Neuron (in vitro differentiated cells): ENCODE data around the gene TMCO6.
"Not testable (repeated sequence)": the region's sequence is repeated elsewhere in the genome, so short reads cannot be mapped to it uniquely, and the experiment has no call there.

Source experiments
- H2AFZ ChIP-seq: one replicate; pipeline ENCODE4 v1.6.1; 2013; ENCODE audit warnings: low read depth, mild to moderate bottlenecking, inconsistent platforms, low read length, moderate library complexity
- H3K27me3 ChIP-seq: one replicate; pipeline ENCODE4 v1.6.1; 2013; ENCODE audit warnings: low read length; ENCODE audit not compliant: insufficient read depth
- H3K36me3 ChIP-seq: one replicate; pipeline ENCODE4 v1.6.1; 2013; ENCODE audit warnings: low read length; ENCODE audit not compliant: insufficient read depth
- H3K4me1 ChIP-seq: one replicate; pipeline ENCODE4 v1.6.1; 2013; ENCODE audit warnings: low read length; ENCODE audit not compliant: insufficient read depth
- H3K4me3 ChIP-seq: 2 replicates; pipeline ENCODE4 v1.5.1; 2013; ENCODE audit warnings: mild to moderate bottlenecking, low read length, moderate library complexity
- H3K9me3 ChIP-seq: one replicate; pipeline ENCODE4 v1.6.1; 2013; ENCODE audit warnings: low read length

TMCO6 gene

DNA sequence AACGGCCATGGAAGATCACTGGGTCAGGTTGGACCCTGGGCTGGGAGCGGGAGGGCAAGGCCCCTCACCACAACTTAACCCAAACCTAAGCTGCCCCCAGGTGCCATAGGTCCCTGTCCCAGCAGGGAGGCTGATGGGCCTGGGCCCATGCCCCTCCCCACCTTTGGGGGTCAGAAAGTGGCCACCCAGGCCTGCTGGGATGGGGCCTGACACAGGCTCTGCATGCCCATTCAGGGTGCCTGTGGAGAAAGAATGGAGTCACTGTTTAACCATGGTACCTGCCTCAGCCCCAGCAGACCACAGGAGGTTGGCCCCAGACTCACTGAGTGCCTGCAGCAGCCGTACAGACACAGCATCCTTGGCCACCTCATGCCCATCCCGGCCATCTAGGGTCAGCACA is 31.8 kb downstream of the TMCO6 start:
- not testable (repeated sequence) for H3K27me3 ChIP-seq, H3K4me3 ChIP-seq, H3K4me1 ChIP-seq, H2AFZ ChIP-seq, H3K9me3 ChIP-seq
- H3K36me3 ChIP-seq: peaks cover 80% of the 10 kb centered on the region

DNA sequence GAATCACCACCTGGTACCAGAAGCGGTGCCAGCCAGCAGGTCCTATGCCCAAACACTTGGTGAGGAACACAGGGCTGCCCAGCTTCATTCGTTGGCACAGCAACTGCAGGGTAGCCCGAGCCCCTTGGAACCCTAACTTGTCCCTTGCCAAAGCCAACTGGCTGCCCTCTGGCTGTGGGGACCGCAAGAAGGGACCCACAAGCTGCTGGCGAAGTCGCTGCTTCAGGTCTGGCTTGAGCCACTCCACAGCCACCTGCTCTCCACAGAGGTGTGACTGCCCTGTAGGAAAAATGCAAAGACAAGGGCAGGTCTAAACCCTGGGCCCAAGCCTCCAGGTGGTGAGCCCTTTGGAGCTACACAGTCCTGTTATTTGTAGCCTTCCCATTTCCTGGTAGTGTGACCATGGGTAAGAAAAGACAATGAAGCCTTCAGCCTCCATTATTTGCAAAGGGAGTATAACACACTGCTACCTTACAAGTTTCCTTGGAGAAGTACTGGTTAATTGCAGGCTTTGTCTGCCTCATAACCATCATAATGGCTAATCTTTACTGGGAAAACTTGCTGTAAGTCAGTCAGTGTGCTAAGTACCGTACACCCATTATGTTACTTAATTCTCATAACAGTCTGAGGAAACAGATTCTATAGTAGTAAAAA is 32.3 kb downstream of the TMCO6 start:
- Histone ChIP-seq H3K4me1 (no peaks in the 10 kb centered on the region), H3K9me3 (no peaks in the 10 kb centered on the region), H3K27me3 (no peaks in the 10 kb centered on the region), H3K4me3 (no peak overlapping the region), H2AFZ (no peak overlapping the region), H3K36me3 (peaks cover 85% of the 10 kb centered on the region)

DNA sequence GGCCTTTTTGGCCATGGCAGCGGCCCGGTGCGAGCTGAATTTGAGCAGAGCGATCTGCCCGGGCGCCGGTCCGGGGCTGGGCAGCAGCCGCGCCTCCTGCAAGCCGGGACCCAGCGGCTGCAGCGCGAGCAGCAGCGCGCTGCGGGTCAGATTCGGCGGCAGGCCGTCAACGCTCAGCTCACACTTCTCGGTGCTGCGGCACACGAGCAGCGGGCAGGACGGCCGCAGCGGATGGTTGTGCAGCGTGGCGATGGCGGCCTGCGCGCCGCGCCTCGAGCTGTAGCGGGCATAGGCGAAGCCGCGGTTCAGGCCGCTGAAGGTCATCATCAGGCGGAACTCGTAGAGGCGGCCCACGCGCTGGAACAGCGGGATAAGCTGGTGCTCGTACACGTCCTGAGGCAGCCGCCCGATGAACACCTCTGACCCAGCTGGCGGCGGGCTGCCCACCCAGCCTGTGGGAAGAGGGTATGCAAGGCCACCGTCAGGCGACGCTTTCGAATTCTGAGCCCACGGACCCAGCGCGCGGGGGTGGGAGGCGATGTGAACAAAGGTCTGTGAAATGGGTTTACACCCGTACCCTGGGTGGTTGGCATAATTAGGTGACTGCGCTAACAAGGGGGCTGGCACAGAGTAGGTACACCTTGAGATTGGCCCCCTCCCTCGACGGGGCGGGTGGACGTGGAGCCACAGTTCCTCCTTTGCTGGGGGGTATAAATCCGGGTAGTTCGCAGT is 33.4 kb downstream of the TMCO6 start:
- peaks cover 86% of the 10 kb centered on the region for H3K36me3 ChIP-seq

DNA sequence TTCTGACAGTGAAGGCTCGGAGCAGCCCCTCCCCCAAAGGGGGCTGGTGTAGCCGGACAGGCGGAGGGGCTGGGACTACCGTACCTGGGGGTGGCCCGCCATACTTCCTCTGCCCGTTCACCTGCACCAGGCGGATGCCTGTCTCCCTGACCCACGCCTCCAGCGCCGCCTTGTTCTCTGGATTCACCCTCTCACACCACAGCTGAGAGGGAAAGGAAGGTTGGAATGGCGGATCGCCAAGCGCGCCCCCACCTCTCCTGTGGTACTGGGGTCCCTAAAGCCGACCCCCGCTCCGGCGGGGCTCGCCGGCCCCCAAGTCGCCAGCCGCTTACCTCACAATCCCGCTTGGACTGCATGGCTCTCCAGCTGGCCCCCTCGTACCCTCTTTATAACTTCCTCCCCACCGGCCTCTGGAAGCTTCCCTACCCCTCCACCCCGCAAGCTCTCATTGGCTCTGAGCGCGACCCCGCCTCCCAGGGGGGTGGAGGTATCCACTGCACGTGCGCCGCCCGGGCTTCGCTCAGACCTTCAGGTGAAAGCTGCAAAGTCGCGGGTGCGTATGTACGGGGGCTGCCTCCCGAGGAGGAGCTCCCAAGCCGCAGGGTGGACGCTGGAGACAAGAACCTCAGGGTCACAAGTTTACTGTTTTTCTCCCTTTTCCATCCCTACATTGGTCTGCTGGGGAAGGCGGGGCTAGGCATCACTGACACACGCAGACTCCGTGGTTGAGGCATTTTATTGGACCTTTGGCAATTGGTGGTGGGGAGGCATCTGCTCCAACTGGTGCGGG is 34.1 kb downstream of the TMCO6 start, which contains the start of gene DND1:
DND1 (minus strand) TSS at position 390 of the 790 bp plus-strand sequence; CDS start at position 356, 34 bp downstream.
- H3K36me3 ChIP-seq: peaks cover 85% of the 10 kb centered on the region
- H3K4me3 ChIP-seq: no peak within 1 kb of the TSS
- no peaks in the 10 kb centered on the region for H3K4me1 ChIP-seq
- H3K27me3 ChIP-seq: no peaks in the 10 kb centered on the region
- H2AFZ ChIP-seq: no peak within 1 kb of the TSS
- no peaks in the 10 kb centered on the region for H3K9me3 ChIP-seq

More for the DNA sequence above, 33.4 kb downstream of the TMCO6 start:
- H3K27me3 ChIP-seq: no peaks in the 10 kb centered on the region
- H3K9me3 ChIP-seq: no peaks in the 10 kb centered on the region
- no peak overlapping the region for H2AFZ ChIP-seq
- H3K4me1 ChIP-seq: no peaks in the 10 kb centered on the region
- H3K4me3 ChIP-seq: no peak overlapping the region

- Histone ChIP-seq H3K27me3 (no peaks in the 10 kb centered on the region), H2AFZ (no peak overlapping the region), H3K36me3 (peaks cover 82% of the 10 kb centered on the region), H3K4me3 (no peak overlapping the region), H3K9me3 (no peaks in the 10 kb centered on the region), H3K4me1 (no peaks in the 10 kb centered on the region)
Measured at GRCh38 chr5:140674211-140674610, 35.0 kb downstream of the TMCO6 start.

DNA sequence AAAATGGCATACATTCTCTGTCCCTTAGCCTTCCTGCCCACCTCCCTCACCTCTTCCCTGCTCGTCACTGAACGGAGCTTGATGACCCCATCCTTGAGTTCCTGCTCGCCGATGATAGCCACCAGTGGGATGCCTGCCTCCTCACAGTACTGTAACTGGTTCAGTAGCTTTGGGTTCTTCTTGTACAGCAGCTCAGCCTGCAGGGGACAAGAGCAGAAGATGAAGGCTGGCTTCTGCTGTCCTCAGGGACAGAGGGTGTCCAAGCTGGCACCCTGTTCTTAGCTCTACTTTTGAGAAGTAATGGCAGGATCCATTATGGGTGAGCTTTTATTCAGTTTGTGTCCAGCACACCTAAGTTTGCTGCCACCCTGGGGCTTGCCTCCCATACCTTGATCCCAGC is 35.4 kb downstream of the TMCO6 start:
- no peaks in the 10 kb centered on the region for H3K9me3 ChIP-seq
- H3K36me3 ChIP-seq: peaks cover 82% of the 10 kb centered on the region
- H3K27me3 ChIP-seq: no peaks in the 10 kb centered on the region
- H2AFZ ChIP-seq: no peak overlapping the region
- no peaks in the 10 kb centered on the region for H3K4me1 ChIP-seq
- H3K4me3 ChIP-seq: no peak overlapping the region

DNA sequence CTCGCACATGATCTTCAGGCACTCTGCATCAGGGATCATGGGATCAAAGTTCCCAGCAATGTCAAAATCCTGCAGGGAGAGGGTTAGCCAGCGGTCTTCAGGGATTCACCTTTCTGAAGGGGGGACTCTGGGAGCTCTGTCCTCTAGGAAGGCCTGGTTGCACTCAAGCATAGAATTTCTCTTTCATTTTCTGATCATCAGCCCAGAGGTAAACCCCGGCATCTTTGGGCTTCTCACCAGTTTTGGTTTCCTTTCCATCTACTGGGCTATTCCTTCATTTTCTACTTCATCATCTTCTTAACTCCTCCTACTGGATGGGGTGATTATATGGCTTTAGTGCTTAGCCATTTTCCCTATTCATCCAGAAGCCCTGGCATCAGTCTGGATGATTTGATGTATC is 38.7 kb downstream of the TMCO6 start:
- Histone ChIP-seq H2AFZ (no peak overlapping the region), H3K27me3 (no peaks in the 10 kb centered on the region), H3K4me3 (no peak overlapping the region), H3K36me3 (peaks cover 78% of the 10 kb centered on the region), H3K9me3 (no peaks in the 10 kb centered on the region), H3K4me1 (no peaks in the 10 kb centered on the region)

- H3K4me3 ChIP-seq: no peak overlapping the region
- peaks cover 78% of the 10 kb centered on the region for H3K36me3 ChIP-seq
- no peak overlapping the region for H2AFZ ChIP-seq
- H3K4me1 ChIP-seq: no peaks in the 10 kb centered on the region
- H3K27me3 ChIP-seq: no peaks in the 10 kb centered on the region
- no peaks in the 10 kb centered on the region for H3K9me3 ChIP-seq
Measured at GRCh38 chr5:140678993-140679392, 39.7 kb downstream of the TMCO6 start.

GRCh38 chr5:140690376-140690932 is 51.2 kb downstream of the TMCO6 start:
- no peaks in the 10 kb centered on the region for H3K27me3 ChIP-seq
- no peaks in the 10 kb centered on the region for H3K9me3 ChIP-seq
- H3K4me1 ChIP-seq: peaks cover 12% of the 10 kb centered on the region
- peaks cover 43% of the 10 kb centered on the region for H3K36me3 ChIP-seq
- H3K4me3 ChIP-seq: peak overlapping the region; percentile 63
- peak overlapping the region; percentile 13 for H2AFZ ChIP-seq

DNA sequence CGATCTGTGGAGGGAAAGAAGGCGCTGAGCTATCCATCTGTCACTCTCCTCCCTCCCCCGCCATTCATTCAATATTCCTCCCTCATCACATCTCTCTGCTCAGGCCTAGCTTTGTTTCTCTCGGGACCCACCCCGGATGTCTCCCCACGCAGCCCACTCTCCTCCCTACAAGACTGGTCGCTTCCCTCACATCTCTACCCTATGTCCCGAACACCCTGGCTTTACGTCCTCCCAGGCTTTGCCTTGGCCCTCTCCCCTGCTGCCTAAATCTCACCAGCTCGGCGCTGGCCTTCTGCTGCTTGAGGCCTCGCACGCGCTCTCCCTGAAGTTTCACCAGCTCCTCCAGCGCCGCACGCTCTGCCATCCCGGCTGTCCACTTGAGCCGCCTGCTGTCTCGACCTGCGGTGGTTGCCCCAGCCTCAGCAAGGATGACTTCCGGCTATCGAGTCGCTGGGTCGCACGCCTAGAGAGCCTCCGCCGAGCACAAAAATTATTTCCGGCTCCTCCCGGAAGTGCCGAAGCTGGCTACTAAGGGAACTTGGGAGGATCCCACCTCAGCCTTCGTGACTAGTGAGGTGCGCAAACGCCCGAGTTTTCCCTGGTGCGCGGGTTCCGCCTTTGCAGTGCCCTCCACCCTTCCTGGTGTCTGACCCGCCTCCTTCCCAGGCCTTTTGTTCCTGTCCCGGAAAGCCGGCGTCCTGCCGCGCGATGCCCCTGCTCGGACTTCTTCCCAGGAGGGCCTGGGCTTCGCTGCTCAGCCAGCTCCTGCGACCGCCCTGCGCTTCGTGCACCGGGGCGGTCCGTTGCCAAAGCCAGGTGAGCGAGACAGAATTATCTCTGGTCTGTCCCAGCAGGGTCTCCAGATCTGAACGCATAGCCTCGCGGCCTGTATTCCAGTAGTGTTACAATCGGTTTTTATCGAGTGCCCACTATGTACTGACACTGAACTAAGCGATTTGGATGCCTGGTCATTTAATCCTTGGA is 52.0 kb downstream of the TMCO6 start, which contains the start of the genes HARS1 and HARS2:
HARS1 (minus strand) TSS at position 430 of the 984 bp plus-strand sequence; CDS start at position 364, 66 bp downstream.
HARS2 (plus strand) TSS at position 515 of the 984 bp plus-strand sequence; CDS start at position 709, 194 bp downstream.
- H3K9me3 ChIP-seq: no peaks in the 10 kb centered on the region
- no peaks in the 10 kb centered on the region for H3K27me3 ChIP-seq
- peak within 1 kb of the TSS; percentile 63 for H3K4me3 ChIP-seq
- peak within 1 kb of the TSS; percentile 76 for H2AFZ ChIP-seq
- H3K4me1 ChIP-seq: peaks cover 12% of the 10 kb centered on the region
- H3K36me3 ChIP-seq: peaks cover 48% of the 10 kb centered on the region

DNA sequence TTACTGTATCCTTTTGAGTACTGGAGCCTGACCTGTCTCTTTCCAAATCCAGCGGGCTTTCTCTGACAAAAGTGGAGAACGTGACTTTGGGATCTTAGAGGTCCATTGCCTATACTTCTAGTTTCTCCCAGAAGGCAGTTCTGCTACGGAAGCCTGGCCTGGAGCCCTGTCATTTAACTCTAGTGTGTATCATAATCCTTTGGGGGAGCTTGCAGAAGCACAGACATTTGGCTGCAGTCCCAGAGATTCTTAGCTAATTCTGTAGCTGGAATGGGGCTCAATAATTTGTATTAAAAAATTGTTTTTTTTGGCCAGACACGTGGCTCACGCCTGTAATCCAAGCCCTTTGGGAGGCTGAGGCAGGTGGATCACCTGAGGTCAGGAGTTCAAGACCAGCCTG is 55.0 kb downstream of the TMCO6 start:
- no peaks in the 10 kb centered on the region for H3K27me3 ChIP-seq
- H2AFZ ChIP-seq: no peak overlapping the region
- no peak overlapping the region for H3K4me3 ChIP-seq
- peaks cover 12% of the 10 kb centered on the region for H3K4me1 ChIP-seq
- H3K36me3 ChIP-seq: peaks cover 61% of the 10 kb centered on the region
- no peaks in the 10 kb centered on the region for H3K9me3 ChIP-seq
